GM12891 (cell line): ENCODE data around the gene PARD3.

Experiments
- POLR2A ChIP-seq: IDR thresholded peaks from 2 replicates; pipeline ENCODE4 v1.6.1; 2011; ENCODE audit warnings: low read depth, low read length, control low read depth
- POLR2AphosphoS5 ChIP-seq: IDR thresholded peaks from 2 replicates; pipeline ENCODE4 v1.6.1; 2011; ENCODE audit warnings: low read depth, low read length, control low read depth
- POU2F2 ChIP-seq: IDR thresholded peaks from 2 replicates; pipeline ENCODE4 v1.6.1; 2011; ENCODE audit warnings: low read depth, mild to moderate bottlenecking, control low read depth, low read length, moderate library complexity
- TAF1 ChIP-seq: IDR thresholded peaks from 2 replicates; pipeline ENCODE4 v1.6.1; 2011; ENCODE audit warnings: low read depth, low read length, control low read depth

DNA sequence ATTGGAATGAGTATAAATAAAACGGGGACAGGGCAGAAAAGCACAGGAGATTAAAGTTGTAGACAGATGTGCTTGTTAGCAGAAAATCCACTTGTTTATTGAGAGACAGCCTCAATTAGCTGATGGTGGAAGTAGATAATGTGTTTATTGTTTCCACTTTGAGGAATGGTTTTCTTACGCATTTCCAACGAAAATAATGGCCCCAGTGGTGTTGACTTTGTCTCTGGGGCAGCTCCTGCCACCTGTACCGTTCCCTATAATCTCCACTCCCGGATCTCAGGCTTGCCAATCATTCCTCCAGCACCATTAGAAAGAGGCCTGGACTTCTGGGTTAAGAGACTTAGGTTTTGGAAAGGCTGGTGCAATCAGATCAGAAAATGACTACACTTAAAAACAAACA, 638.7 kb downstream of the PARD3 start:
- TF ChIP-seq POLR2AphosphoS5 (no peak), TAF1 (no peak), POLR2A (no peak), POU2F2 (no peak)
